HL-60 (cell line): ENCODE data around the gene NOS1AP.

Source experiments
- POLR2AphosphoS5 ChIP-seq: IDR thresholded peaks from 2 replicates; pipeline ENCODE4 v1.6.1; 2012; ENCODE audit warnings: low read depth
- SPI1 ChIP-seq: IDR thresholded peaks from 2 replicates; pipeline ENCODE4 v1.6.1; 2012; ENCODE audit warnings: low read depth, mild to moderate bottlenecking, borderline replicate concordance
- TF ChIP-seq, protein P1 (sequence below): IDR thresholded peaks from one replicate; pipeline ENCODE4 v1.5.1; 2011; ENCODE audit warnings: low read length, control low read depth, inconsistent platforms; ENCODE audit not compliant: insufficient read depth
- TF ChIP-seq, protein P2 (sequence below): IDR thresholded peaks from 2 replicates; pipeline ENCODE4 v1.6.1; 2012; ENCODE audit warnings: low read depth; ENCODE audit not compliant: insufficient replicate concordance

DNA sequence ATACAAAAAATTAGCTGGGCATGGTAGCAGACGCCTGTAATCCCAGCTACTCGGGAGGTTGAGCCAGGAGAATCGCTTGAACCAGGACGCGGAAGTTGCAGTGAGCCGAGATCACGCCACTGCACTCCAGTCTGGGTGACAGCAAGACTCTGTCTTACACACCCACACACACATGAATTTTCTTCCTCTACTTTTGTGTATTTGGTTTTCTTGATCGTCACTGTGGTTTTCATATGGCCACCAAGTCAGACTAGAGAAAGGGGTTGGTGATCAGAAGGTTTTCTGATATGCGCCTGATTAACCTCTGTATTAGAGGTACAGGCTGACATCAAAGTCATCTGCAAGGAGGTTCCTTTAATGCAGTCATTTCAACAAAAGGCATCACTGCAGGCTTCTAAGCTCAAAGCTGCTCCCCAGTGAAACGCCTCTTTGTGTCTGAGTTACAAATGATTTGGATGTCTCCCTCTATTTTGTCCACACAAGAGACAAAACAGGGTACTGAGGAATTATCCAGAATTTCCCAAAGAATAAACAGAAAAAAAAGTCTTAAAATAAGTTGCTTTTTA, 331.4 kb downstream of the NOS1AP start:
- TF ChIP-seq, protein P1, sequence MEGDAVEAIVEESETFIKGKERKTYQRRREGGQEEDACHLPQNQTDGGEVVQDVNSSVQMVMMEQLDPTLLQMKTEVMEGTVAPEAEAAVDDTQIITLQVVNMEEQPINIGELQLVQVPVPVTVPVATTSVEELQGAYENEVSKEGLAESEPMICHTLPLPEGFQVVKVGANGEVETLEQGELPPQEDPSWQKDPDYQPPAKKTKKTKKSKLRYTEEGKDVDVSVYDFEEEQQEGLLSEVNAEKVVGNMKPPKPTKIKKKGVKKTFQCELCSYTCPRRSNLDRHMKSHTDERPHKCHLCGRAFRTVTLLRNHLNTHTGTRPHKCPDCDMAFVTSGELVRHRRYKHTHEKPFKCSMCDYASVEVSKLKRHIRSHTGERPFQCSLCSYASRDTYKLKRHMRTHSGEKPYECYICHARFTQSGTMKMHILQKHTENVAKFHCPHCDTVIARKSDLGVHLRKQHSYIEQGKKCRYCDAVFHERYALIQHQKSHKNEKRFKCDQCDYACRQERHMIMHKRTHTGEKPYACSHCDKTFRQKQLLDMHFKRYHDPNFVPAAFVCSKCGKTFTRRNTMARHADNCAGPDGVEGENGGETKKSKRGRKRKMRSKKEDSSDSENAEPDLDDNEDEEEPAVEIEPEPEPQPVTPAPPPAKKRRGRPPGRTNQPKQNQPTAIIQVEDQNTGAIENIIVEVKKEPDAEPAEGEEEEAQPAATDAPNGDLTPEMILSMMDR = no peak
- no peak for TF ChIP-seq SPI1
- TF ChIP-seq, protein P2, sequence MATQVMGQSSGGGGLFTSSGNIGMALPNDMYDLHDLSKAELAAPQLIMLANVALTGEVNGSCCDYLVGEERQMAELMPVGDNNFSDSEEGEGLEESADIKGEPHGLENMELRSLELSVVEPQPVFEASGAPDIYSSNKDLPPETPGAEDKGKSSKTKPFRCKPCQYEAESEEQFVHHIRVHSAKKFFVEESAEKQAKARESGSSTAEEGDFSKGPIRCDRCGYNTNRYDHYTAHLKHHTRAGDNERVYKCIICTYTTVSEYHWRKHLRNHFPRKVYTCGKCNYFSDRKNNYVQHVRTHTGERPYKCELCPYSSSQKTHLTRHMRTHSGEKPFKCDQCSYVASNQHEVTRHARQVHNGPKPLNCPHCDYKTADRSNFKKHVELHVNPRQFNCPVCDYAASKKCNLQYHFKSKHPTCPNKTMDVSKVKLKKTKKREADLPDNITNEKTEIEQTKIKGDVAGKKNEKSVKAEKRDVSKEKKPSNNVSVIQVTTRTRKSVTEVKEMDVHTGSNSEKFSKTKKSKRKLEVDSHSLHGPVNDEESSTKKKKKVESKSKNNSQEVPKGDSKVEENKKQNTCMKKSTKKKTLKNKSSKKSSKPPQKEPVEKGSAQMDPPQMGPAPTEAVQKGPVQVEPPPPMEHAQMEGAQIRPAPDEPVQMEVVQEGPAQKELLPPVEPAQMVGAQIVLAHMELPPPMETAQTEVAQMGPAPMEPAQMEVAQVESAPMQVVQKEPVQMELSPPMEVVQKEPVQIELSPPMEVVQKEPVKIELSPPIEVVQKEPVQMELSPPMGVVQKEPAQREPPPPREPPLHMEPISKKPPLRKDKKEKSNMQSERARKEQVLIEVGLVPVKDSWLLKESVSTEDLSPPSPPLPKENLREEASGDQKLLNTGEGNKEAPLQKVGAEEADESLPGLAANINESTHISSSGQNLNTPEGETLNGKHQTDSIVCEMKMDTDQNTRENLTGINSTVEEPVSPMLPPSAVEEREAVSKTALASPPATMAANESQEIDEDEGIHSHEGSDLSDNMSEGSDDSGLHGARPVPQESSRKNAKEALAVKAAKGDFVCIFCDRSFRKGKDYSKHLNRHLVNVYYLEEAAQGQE = no peak
- TF ChIP-seq POLR2AphosphoS5 = no peak
